ENCODE results near the gene BBX. TPM values are rescaled to one million over a fixed set of nuclear protein-coding genes. Genes with fewer than 3 reads are reported as not detected.

The BBX gene
- total and polyA plus RNA-seq, 2 donors from 2014 or later = 8.1 to 85.8 TPM

GRCh38 chr3:107516475-107516874 lies 6.3 kb upstream of the BBX start:
- FAIRE-seq = no peak
- intact Hi-C loops (cut with DNase I) = no loop called here

GRCh38 chr3:107520535-107520934 lies 2.2 kb upstream of the BBX start:
- FAIRE-seq (no peak), DNase-seq (no peak)
- no peak overlapping the region for H3K4me3 ChIP-seq (ENCODE audit: low read length in 3 of 3)
- peaks cover 0 to 5% (median 2%) of the 10 kb centered on the region in 3 donors for H3K4me1 ChIP-seq (ENCODE audit: control insufficient read depth in 2 of 3, insufficient read depth in 2 of 3, low read depth in 1 of 3, low read length in 3 of 3)
- no peak for TF ChIP-seq CTCF (IDR thresholded peaks at IDR 0.05; ENCODE audit: borderline replicate concordance, extremely low read depth, insufficient read depth)
- no peak overlapping the region for H3K9ac ChIP-seq (ENCODE audit: low read length in 3 of 3)
- H3K27ac ChIP-seq (ENCODE audit: low read depth in 2 of 2, low read length in 2 of 2) = no peak overlapping the region
- no peaks in the 10 kb centered on the region for H3K27me3 ChIP-seq (ENCODE audit: control insufficient read depth, insufficient read depth, low read length)
- intact Hi-C loops (cut with DNase I) = no loop called here
- no peaks in the 10 kb centered on the region for H3K9me3 ChIP-seq (ENCODE audit: control insufficient read depth in 2 of 3, insufficient read depth in 1 of 3, low read length in 3 of 3)
- no peaks in the 10 kb centered on the region for H3K36me3 ChIP-seq (ENCODE audit: control insufficient read depth in 2 of 3, insufficient read depth in 3 of 3, low read length in 3 of 3)

More at GRCh38 chr3:107516475-107516874, 6.3 kb upstream of the BBX start:
- Histone ChIP-seq H3K9me3 (ENCODE audit: control insufficient read depth in 2 of 3, insufficient read depth in 1 of 3, low read length in 3 of 3) (no peaks in the 10 kb centered on the region), H3K4me1 (ENCODE audit: control insufficient read depth in 2 of 3, insufficient read depth in 2 of 3, low read depth in 1 of 3, low read length in 3 of 3) (no peaks in the 10 kb centered on the region), H3K27me3 (ENCODE audit: control insufficient read depth, insufficient read depth, low read length) (no peaks in the 10 kb centered on the region), H3K27ac (ENCODE audit: low read depth in 2 of 2, low read length in 2 of 2) (no peak overlapping the region), H3K4me3 (ENCODE audit: low read length in 3 of 3) (no peak overlapping the region), H3K9ac (ENCODE audit: low read length in 3 of 3) (no peak overlapping the region), H3K36me3 (ENCODE audit: control insufficient read depth in 2 of 3, insufficient read depth in 3 of 3, low read length in 3 of 3) (no peaks in the 10 kb centered on the region)
- no peak for DNase-seq
- no peak for TF ChIP-seq CTCF (IDR thresholded peaks at IDR 0.05; ENCODE audit: borderline replicate concordance, extremely low read depth, insufficient read depth)

GRCh38 chr3:107521469-107522059 lies 1.2 kb upstream of the BBX start:
- no peak for TF ChIP-seq CTCF (IDR thresholded peaks at IDR 0.05; ENCODE audit: borderline replicate concordance, extremely low read depth, insufficient read depth)
- FAIRE-seq = no peak
- Histone ChIP-seq H3K27me3 (ENCODE audit: control insufficient read depth, insufficient read depth, low read length) (no peaks in the 10 kb centered on the region), H3K27ac (ENCODE audit: low read depth in 2 of 2, low read length in 2 of 2) (no peak overlapping the region), H3K36me3 (ENCODE audit: control insufficient read depth in 2 of 3, insufficient read depth in 3 of 3, low read length in 3 of 3) (no peaks in the 10 kb centered on the region), H3K4me3 (ENCODE audit: low read length in 3 of 3) (no peak overlapping the region), H3K9ac (ENCODE audit: low read length in 3 of 3) (no peak overlapping the region), H3K9me3 (ENCODE audit: control insufficient read depth in 2 of 3, insufficient read depth in 1 of 3, low read length in 3 of 3) (no peaks in the 10 kb centered on the region), H3K4me1 (ENCODE audit: control insufficient read depth in 2 of 3, insufficient read depth in 2 of 3, low read depth in 1 of 3, low read length in 3 of 3) (peaks cover 0 to 11% (median 2%) of the 10 kb centered on the region in 3 donors)
- DNase-seq = no peak
- intact Hi-C loops (cut with DNase I) = no loop called here

- no peaks in the 10 kb centered on the region for H3K36me3 ChIP-seq (ENCODE audit: control insufficient read depth in 2 of 3, insufficient read depth in 3 of 3, low read length in 3 of 3)
- no peaks in the 10 kb centered on the region for H3K27me3 ChIP-seq (ENCODE audit: control insufficient read depth, insufficient read depth, low read length)
- peak overlapping the region in 2 of 3 donors; percentile 71 to 89 for H3K9ac ChIP-seq (ENCODE audit: low read length in 3 of 3)
- peak overlapping the region; percentile 95 to 96 for H3K27ac ChIP-seq (ENCODE audit: low read depth in 2 of 2, low read length in 2 of 2)
- intact Hi-C loops (cut with DNase I) = no loop called here
- no peaks in the 10 kb centered on the region for H3K9me3 ChIP-seq (ENCODE audit: control insufficient read depth in 2 of 3, insufficient read depth in 1 of 3, low read length in 3 of 3)
- DNase-seq (peak in 2 of 5 donors; percentile 73 to 89), FAIRE-seq (no peak)
- peak overlapping the region; percentile 86 to 97 (median 92) for H3K4me3 ChIP-seq (ENCODE audit: low read length in 3 of 3)
- peaks cover 0 to 11% (median 2%) of the 10 kb centered on the region in 3 donors for H3K4me1 ChIP-seq (ENCODE audit: control insufficient read depth in 2 of 3, insufficient read depth in 2 of 3, low read depth in 1 of 3, low read length in 3 of 3)
- no peak for TF ChIP-seq CTCF (IDR thresholded peaks at IDR 0.05; ENCODE audit: borderline replicate concordance, extremely low read depth, insufficient read depth)
These were observed 452 bp downstream of the BBX start for GRCh38 chr3:107523289-107523538.

Measured in kidney (tissue), 14 donors.